Gastroesophageal sphincter (tissue), 3 donors: ENCODE measurements around the gene NCKAP5L.

Experiments used
- EP300 ChIP-seq: sonication (generic); formaldehyde crosslinking; IDR thresholded peaks from one replicate; pipeline ENCODE4 v1.6.1; 2017; ENCODE audit warnings: antibody characterized with exemption, mild to moderate bottlenecking
- TF ChIP-seq, protein P1 (sequence below), 4 experiments: fragments of 200-600 bp in 2 of 4; fragments of 450-650 bp in 2 of 4; sonication (generic) in 1 of 4; IDR thresholded peaks; one replicate each; pipeline ENCODE4 v1.5.1; 2017 to 2019; ENCODE audit warnings: antibody characterized with exemption in 4 of 4, mild to moderate bottlenecking in 2 of 4, moderate library complexity in 2 of 4

DNA sequence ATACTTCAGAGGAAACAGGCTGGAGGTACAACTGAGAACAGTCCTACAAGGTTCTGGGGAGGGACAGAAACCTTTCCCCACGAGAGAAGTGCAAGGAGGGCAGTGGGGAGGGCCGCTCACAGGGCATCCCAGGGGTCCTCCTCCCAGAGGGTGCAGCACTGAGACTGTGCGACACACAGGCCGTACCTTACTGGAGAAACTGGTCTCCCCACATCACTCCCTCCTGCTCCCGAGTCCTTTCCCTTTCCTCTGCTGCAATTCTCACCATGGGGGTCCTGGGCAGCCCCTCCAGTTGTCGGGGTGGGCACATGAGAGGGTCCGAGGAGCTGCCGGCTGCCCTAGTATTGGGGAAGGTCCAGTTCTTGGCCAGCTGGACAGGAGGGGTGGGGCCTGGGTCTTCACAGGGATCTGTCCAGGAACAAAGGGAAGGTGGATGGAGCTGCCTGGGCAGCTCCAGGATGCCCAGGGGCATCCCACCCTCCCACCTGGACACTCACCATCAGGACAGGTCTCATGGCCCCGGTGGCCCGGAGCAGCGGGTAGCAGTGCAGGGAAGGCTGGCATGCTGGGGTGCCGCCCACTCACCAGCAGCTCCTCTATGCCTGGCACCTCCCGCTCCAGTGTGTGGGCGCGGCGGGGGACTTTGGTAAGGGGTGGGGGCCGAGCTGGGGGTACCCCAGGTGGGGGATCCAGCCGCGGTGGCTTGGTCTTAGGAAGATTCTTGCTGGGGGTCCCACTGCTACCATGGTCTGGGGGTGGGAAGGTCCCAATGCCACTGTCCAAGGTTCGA is 35.8 kb downstream of the NCKAP5L start:
- TF ChIP-seq, protein P1, sequence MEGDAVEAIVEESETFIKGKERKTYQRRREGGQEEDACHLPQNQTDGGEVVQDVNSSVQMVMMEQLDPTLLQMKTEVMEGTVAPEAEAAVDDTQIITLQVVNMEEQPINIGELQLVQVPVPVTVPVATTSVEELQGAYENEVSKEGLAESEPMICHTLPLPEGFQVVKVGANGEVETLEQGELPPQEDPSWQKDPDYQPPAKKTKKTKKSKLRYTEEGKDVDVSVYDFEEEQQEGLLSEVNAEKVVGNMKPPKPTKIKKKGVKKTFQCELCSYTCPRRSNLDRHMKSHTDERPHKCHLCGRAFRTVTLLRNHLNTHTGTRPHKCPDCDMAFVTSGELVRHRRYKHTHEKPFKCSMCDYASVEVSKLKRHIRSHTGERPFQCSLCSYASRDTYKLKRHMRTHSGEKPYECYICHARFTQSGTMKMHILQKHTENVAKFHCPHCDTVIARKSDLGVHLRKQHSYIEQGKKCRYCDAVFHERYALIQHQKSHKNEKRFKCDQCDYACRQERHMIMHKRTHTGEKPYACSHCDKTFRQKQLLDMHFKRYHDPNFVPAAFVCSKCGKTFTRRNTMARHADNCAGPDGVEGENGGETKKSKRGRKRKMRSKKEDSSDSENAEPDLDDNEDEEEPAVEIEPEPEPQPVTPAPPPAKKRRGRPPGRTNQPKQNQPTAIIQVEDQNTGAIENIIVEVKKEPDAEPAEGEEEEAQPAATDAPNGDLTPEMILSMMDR (IDR thresholded peaks at IDR 0.05) = no peak
- TF ChIP-seq EP300 = no peak
